Fibroblast of pulmonary artery (primary cell): ENCODE data around the gene CEP112.

Experiments used
- DNase-seq: peaks from one replicate; pipeline ENCODE4 v3.0.0-alpha.2; 2010; ENCODE audit warnings: low read depth
- H3K4me3 ChIP-seq: replicated peaks from 2 replicates; pipeline ENCODE4 v1.5.1; 2011; ENCODE audit warnings: low read depth, mild to moderate bottlenecking, control low read depth, low read length, moderate library complexity
- TF ChIP-seq, protein P1 (sequence below): IDR thresholded peaks from 2 replicates; pipeline ENCODE4 v1.5.1; 2011; ENCODE audit warnings: mild to moderate bottlenecking, control low read depth, low read length, inconsistent platforms; ENCODE audit errors: missing control alignments

The CEP112 gene

DNA sequence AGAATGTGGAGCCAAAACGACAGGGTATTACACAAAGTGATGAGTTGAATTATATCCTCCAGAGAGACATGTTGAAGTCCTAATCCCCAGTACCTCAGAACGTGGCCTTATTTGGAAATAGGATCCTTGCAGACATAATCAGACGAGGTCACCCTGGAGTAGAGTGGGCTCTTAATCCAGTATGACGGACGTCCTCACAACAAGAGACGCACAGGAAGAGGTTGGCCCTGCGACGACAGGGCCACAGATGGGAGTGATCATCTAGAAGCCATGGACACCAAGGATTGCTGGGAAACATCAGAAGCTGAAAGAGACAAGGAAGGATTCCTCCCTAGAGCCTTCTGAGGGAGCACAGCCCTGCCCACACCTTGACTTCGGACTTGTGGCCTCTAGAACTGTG is 488.0 kb downstream of the CEP112 start:
- H3K4me3 ChIP-seq = no peak overlapping the region
- TF ChIP-seq, protein P1, sequence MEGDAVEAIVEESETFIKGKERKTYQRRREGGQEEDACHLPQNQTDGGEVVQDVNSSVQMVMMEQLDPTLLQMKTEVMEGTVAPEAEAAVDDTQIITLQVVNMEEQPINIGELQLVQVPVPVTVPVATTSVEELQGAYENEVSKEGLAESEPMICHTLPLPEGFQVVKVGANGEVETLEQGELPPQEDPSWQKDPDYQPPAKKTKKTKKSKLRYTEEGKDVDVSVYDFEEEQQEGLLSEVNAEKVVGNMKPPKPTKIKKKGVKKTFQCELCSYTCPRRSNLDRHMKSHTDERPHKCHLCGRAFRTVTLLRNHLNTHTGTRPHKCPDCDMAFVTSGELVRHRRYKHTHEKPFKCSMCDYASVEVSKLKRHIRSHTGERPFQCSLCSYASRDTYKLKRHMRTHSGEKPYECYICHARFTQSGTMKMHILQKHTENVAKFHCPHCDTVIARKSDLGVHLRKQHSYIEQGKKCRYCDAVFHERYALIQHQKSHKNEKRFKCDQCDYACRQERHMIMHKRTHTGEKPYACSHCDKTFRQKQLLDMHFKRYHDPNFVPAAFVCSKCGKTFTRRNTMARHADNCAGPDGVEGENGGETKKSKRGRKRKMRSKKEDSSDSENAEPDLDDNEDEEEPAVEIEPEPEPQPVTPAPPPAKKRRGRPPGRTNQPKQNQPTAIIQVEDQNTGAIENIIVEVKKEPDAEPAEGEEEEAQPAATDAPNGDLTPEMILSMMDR = no peak
- no peak for DNase-seq

DNA sequence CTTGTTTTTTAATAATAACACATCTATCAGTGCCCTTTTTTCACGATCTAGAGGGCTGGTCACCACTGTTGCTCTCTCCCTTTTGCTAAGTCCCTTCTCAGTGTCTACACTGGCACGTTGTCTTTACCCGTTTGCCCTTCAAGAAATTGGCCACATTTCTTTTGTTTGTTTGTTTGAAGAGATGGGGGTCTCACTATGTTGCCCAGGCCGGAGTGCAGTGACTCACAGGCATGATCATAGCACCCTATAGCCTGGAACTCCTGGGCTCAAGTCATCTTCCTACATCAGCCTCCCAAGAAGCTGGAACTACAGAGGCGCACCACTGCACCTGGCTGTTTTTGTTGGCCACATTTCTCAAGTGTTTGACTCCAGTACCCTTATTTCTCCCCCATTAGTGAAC is 492.5 kb downstream of the CEP112 start:
- H3K4me3 ChIP-seq = no peak overlapping the region
- TF ChIP-seq, protein P1 = no peak
- no peak for DNase-seq

DNA sequence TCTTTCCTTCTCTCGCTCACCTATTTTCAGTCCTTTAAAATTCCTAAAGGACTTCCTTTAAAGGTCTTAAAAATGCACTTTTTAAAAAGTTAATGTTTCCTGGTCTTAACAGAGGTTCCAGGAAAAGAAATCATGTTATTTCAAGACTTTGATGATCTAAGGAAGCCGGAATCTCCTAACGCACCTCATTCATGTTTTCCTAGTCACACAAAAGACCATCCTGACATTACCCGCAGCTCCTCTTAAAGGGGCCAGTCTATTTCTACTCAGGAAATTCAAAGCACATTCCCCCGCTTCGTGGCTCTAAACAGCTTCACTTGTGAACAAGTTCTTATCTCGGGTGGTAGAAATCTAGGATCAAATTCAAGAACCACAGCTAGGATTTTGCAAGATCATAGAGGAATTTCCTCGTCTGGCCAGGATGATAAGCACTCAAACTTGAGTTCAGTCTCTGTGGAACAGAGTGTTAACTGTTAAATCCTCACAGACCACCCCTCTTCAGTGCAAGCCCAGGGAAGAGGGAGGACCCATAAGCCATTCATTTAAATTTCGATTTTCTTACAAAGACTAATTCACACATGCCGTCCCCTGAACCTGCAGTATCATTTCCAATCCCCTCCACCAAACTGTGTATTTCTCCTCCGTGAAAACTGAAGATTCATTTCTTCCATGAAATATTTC is 493.4 kb downstream of the CEP112 start:
- peak; percentile 82 for DNase-seq
- TF ChIP-seq, protein P1 = no peak
- peak overlapping the region; percentile 25 for H3K4me3 ChIP-seq

DNA sequence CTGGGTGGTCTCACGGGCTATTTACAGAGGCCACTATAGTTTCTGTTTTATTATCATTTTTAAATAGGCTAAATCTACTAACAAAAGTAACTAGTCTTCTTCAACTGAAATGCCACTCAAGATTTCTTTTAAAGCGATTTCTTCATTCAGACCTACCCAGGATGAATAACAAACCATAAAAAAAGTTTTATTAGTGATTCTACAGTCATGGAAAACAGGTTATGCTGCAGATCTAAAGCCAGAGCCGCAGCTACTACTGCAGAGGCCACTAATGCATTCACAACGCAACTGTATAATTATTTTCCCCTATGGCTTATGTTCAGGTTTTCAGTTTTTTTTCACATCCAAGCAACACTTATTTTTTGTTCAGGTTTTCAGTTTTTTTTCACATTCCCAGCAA is 494.3 kb downstream of the CEP112 start:
- no peak for DNase-seq
- no peak overlapping the region for H3K4me3 ChIP-seq
- TF ChIP-seq, protein P1 = no peak

DNA sequence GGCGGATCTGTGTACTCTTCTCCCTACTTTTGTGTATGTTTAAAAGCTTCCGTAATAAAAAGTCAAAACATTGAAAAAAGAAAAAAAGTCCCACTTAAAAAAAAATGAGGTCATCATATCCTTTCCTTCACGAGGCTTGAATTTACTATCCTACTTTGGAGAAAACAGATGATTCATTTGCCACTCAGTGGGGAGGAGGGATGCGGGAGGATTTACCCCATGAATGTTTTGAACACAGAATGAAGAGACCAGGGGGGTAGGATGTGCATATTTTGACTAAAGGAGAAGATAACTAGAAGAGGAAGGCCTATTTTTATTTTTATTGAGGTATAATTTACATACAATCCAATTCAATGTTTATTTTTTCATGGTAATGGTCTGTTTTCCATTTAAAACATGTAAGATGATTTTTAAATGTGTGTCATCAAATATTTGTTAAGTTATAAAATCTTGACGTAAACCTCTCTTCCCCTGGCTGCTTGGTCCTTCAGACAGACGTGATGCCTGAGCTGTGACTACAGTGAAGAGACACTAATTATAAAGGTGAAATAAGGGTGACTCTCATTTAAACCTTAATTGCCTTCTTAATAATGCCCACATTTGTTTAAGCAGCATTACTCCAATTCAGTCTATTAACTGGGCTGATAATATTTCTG is 495.1 kb downstream of the CEP112 start:
- TF ChIP-seq, protein P1 = no peak
- DNase-seq = peak; percentile 60
- no peak overlapping the region for H3K4me3 ChIP-seq

DNA sequence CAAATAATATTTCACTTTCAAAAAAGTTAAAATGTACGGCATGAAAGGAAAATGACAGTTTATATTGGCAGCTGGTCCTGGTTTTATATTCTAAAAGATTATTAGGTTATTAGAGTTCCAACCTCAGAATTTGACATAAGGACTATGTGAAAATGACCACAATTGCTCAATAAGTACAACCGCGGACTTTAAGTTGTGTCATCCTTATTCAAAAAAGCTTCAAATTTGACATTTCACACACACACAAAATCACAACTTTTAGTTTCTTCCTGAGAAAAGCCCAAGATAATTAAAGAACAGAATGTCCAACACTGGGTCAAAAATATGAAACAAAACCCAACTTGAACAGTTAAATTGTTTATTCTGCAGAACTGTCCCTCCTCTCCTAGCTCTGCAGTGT is 497.3 kb downstream of the CEP112 start:
- DNase-seq = peak; percentile 42
- TF ChIP-seq, protein P1 = no peak
- H3K4me3 ChIP-seq = no peak overlapping the region
